GM23338 (cell line): ENCODE measurements around the gene ACTR6. TPM values are rescaled to one million over a fixed set of nuclear protein-coding genes. Genes with fewer than 3 reads are reported as not detected.
A peak's percentile ranks its signal among the peaks of the same experiment; 100 is the strongest.

ENCODE experiments used
- ATAC-seq: fragments of 200-7000 bp; cut with Tn5 transposase; 3 replicates; pipeline ENCODE4 v1.9.1; 2020
- DNase-seq: peaks from one replicate; pipeline ENCODE4 v3.0.0-alpha.2; 2015; ENCODE audit warnings: low spot score
- H2AFZ ChIP-seq: fragments of 200-600 bp; sonication (generic); 2 replicates; pipeline ENCODE4 v1.8.0; 2016; ENCODE audit warnings: antibody characterized with exemption, mild to moderate bottlenecking, moderate library complexity
- H3F3A ChIP-seq: fragments of 200-600 bp; sonication (generic); replicated peaks from 2 replicates; pipeline ENCODE4 v1.8.0; 2017; ENCODE audit warnings: antibody characterized with exemption, mixed run types, low read depth
- H3K27ac ChIP-seq: fragments of 200-600 bp; sonication (generic); 2 replicates; pipeline ENCODE4 v1.6.1; 2016; ENCODE audit warnings: low read depth
- H3K27me3 ChIP-seq: fragments of 200-600 bp; sonication (generic); 2 replicates; pipeline ENCODE4 v1.8.0; 2016; ENCODE audit warnings: mild to moderate bottlenecking, mixed run types, moderate library complexity; ENCODE audit not compliant: insufficient read depth
- H3K36me3 ChIP-seq: fragments of 200-600 bp; sonication (generic); 2 replicates; pipeline ENCODE4 v1.8.0; 2016; ENCODE audit warnings: mild to moderate bottlenecking; ENCODE audit not compliant: insufficient read depth
- H3K4me1 ChIP-seq: fragments of 200-600 bp; sonication (generic); 2 replicates; pipeline ENCODE4 v1.8.0; 2016; ENCODE audit warnings: mild to moderate bottlenecking, moderate library complexity; ENCODE audit not compliant: insufficient read depth
- H3K4me2 ChIP-seq: fragments of 200-600 bp; sonication (generic); 2 replicates; pipeline ENCODE4 v1.7.1; 2017; ENCODE audit warnings: mixed run types
- H3K4me3 ChIP-seq: fragments of 200-600 bp; sonication (generic); 2 replicates; pipeline ENCODE4 v1.6.1; 2016; ENCODE audit warnings: mixed run types
- H3K79me2 ChIP-seq: fragments of 200-600 bp; sonication (generic); replicated peaks from 2 replicates; pipeline ENCODE4 v1.8.0; 2017; ENCODE audit warnings: mild to moderate bottlenecking; ENCODE audit not compliant: insufficient read depth
- H3K9me2 ChIP-seq: fragments of 200-600 bp; sonication (generic); 2 replicates; pipeline ENCODE4 v1.8.0; 2017; ENCODE audit not compliant: insufficient read depth
- H4K20me1 ChIP-seq: fragments of 200-600 bp; sonication (generic); replicated peaks from 2 replicates; pipeline ENCODE4 v1.8.0; 2017; ENCODE audit warnings: mild to moderate bottlenecking; ENCODE audit not compliant: insufficient read depth
- H3K27ac Mint-ChIP-seq: 2 replicates; pipeline ENCODE4 v1.8.0; 2020; ENCODE audit warnings: inconsistent platforms, mild to moderate bottlenecking, moderate library complexity, mixed read lengths
- H3K27me3 Mint-ChIP-seq: 3 replicates; pipeline ENCODE4 v1.8.0; 2022; ENCODE audit warnings: low read depth, mild to moderate bottlenecking, moderate library complexity, mixed read lengths, inconsistent platforms; ENCODE audit not compliant: insufficient read depth, poor library complexity
- H3K36me3 Mint-ChIP-seq: 3 replicates; pipeline ENCODE4 v1.8.0; 2021; ENCODE audit warnings: low read depth, mild to moderate bottlenecking, inconsistent platforms, moderate library complexity, mixed read lengths
- H3K4me1 Mint-ChIP-seq: 3 replicates; pipeline ENCODE4 v1.8.0; 2020; ENCODE audit warnings: mild to moderate bottlenecking, inconsistent platforms, mixed read lengths
- H3K4me3 Mint-ChIP-seq: 3 replicates; pipeline ENCODE4 v1.8.0; 2021; ENCODE audit warnings: moderate library complexity, mild to moderate bottlenecking, inconsistent platforms, mixed read lengths
- H3K9me3 Mint-ChIP-seq: 3 replicates; pipeline ENCODE4 v1.8.0; 2020; ENCODE audit warnings: moderate library complexity, mild to moderate bottlenecking, inconsistent platforms, mixed read lengths
- ETS1 ChIP-seq: IDR thresholded peaks from 2 replicates; pipeline ENCODE4 v1.6.1; 2016; ENCODE audit warnings: antibody characterized with exemption
- EZH2phosphoT487 ChIP-seq: fragments of 200-600 bp; sonication (generic); IDR thresholded peaks from one replicate; pipeline ENCODE4 v1.8.1; 2018; ENCODE audit warnings: antibody characterized with exemption; ENCODE audit not compliant: unreplicated experiment
- JUNB ChIP-seq: IDR thresholded peaks from one replicate; pipeline ENCODE4 v1.6.1; 2016; ENCODE audit warnings: antibody characterized with exemption; ENCODE audit not compliant: unreplicated experiment
- POLR2AphosphoS5 ChIP-seq: IDR thresholded peaks from 2 replicates; pipeline ENCODE4 v1.6.1; 2016; ENCODE audit warnings: antibody characterized with exemption, low read depth
- STAT1 ChIP-seq: IDR thresholded peaks from one replicate; pipeline ENCODE4 v1.6.1; 2016; ENCODE audit warnings: antibody characterized with exemption; ENCODE audit not compliant: unreplicated experiment
- ZNF114 ChIP-seq: fragments of 250-450 bp; sonication (Bioruptor Pico); IDR thresholded peaks from 2 replicates; pipeline ENCODE4 v1.5.0; 2020; ENCODE audit warnings: mild to moderate bottlenecking, moderate library complexity
- ZNF331 ChIP-seq: fragments of 250-450 bp; sonication (Bioruptor Pico); IDR thresholded peaks from 2 replicates; pipeline ENCODE4 v1.5.0; 2020; ENCODE audit warnings: low read depth, mild to moderate bottlenecking, moderate library complexity
- polyA plus RNA-seq: library from polyadenylated mRNA; unstranded; fragments of >200 nt; fragmentation: Nextera tagmentation; extraction: Ambion mirVana; gene quantifications from 2 replicates; pipeline ENCODE4 v1.2.1, GENCODE V29; 2016
- total RNA-seq: library from RNA; depleted of rRNA; stranded (reverse); fragments of >200 nt; shearing (Covaris generic); gene quantifications from 2 replicates; pipeline ENCODE4 v1.2.3, GENCODE V29; 2014
- TF ChIP-seq, protein P1 (sequence below), 2 experiments: fragments of 200-600 bp in 1 of 2; sonication (generic) in 1 of 2; conservative IDR thresholded peaks; 2 replicates each; pipeline versions ENCODE4 v1.5.1 to v1.6.1; 2016 to 2017; ENCODE audit warnings: antibody characterized with exemption in 2 of 2, low read depth in 2 of 2, mild to moderate bottlenecking in 2 of 2, moderate library complexity in 1 of 2

ACTR6 gene
- total and polyA plus RNA-seq, 2 experiments from 2014 or later, result 30.1 to 42.5 TPM

DNA sequence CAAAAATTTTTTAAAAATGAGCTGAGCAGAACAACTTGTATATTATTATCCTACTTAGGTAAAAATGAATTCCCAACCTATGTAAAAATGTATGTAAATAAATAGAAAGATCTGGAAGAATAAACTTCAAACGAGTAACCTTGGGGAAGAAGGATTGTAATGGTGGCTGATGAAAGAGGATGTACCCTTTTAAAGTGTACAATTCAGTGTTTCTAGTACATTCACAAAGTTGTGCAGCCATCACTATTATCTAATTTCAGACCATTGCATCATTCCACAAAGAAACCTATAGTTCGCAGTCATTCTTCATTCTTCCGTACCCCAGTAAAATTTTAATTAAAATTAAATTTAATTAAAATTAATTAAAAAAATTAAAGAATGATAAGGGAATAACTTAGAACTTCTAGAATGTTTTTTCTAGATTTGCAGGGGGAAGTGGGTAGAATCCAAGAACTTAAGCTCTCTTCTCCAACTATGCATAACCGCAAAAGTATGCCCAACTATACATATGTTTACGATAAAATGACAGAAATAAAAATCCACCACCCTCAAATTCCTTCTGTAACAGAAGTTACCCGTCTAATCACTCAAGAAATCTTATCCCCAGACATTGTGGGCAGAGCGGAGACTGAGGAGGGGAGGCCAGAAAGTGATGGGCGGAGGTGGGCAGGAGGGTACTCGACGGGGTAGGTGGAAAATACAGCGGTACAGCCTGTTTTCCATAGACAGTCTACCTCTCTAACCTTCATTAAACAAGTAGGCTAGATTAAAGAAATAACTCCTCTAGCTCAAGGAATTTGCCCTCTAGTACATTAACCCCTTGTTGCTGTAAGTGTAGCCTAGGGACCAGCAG lies 65.3 kb downstream of the ACTR6 start (continued):
- TF ChIP-seq, protein P1, sequence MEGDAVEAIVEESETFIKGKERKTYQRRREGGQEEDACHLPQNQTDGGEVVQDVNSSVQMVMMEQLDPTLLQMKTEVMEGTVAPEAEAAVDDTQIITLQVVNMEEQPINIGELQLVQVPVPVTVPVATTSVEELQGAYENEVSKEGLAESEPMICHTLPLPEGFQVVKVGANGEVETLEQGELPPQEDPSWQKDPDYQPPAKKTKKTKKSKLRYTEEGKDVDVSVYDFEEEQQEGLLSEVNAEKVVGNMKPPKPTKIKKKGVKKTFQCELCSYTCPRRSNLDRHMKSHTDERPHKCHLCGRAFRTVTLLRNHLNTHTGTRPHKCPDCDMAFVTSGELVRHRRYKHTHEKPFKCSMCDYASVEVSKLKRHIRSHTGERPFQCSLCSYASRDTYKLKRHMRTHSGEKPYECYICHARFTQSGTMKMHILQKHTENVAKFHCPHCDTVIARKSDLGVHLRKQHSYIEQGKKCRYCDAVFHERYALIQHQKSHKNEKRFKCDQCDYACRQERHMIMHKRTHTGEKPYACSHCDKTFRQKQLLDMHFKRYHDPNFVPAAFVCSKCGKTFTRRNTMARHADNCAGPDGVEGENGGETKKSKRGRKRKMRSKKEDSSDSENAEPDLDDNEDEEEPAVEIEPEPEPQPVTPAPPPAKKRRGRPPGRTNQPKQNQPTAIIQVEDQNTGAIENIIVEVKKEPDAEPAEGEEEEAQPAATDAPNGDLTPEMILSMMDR (conservative IDR thresholded peaks at IDR 0.05; ENCODE audit: low read depth in 2 of 2), result no peak
- TF ChIP-seq EZH2phosphoT487, result no peak

GRCh38 chr12:100266585-100266834 lies 65.9 kb downstream of the ACTR6 start:
- no peaks in the 10 kb centered on the region; the same call in 2 of the 3 replicates for H3K36me3 Mint-ChIP-seq
- peaks cover 9% of the 10 kb centered on the region; the same call in 1 of the 2 replicates for H4K20me1 ChIP-seq
- DNase-seq (peak; percentile 93), ATAC-seq (peak; percentile 89)
- H3F3A ChIP-seq, result no peaks in the 10 kb centered on the region
- H3K4me1 Mint-ChIP-seq, result peaks cover 16% of the 10 kb centered on the region
- peak overlapping the region; percentile 99 for H2AFZ ChIP-seq
- no peaks in the 10 kb centered on the region for H3K27me3 ChIP-seq
- H3K4me3 ChIP-seq, result peak overlapping the region; percentile 84
- peak overlapping the region; percentile 97 for H3K27ac ChIP-seq
- no peaks in the 10 kb centered on the region for H3K9me2 ChIP-seq
- TF ChIP-seq ZNF114 (CRISPR knock-in tag) (no peak), ZNF331 (CRISPR knock-in tag) (no peak), ETS1 (no peak), EZH2phosphoT487 (no peak), STAT1 (no peak), JUNB (no peak), POLR2AphosphoS5 (no peak)
- TF ChIP-seq, protein P1 (conservative IDR thresholded peaks at IDR 0.05; ENCODE audit: low read depth in 2 of 2), result no peak
- H3K9me3 Mint-ChIP-seq, result no peaks in the 10 kb centered on the region
- peak overlapping the region; percentile 99 for H3K4me3 Mint-ChIP-seq
- H3K27ac Mint-ChIP-seq, result peak overlapping the region; percentile 99
- peaks cover 8% of the 10 kb centered on the region for H3K27me3 Mint-ChIP-seq
- H3K4me2 ChIP-seq, result peak overlapping the region; percentile 94
- peaks cover 16% of the 10 kb centered on the region for H3K4me1 ChIP-seq
- no peaks in the 10 kb centered on the region for H3K36me3 ChIP-seq
- H3K79me2 ChIP-seq, result peaks cover 40% of the 10 kb centered on the region
